GM18868 (cell line): ENCODE results near the gene DDTL.
"Not testable (repeated sequence)": the region's sequence is repeated elsewhere in the genome, so short reads cannot be mapped to it uniquely, and the experiment has no call there.

Experiments used
- ATAC-seq: cut with Tn5 transposase; IDR thresholded peaks from one replicate; pipeline ENCODE4 v1.9.1; 2021; ENCODE audit warnings: mild to moderate bottlenecking, moderate library complexity; ENCODE audit not compliant: unreplicated experiment

DDTL gene

DNA sequence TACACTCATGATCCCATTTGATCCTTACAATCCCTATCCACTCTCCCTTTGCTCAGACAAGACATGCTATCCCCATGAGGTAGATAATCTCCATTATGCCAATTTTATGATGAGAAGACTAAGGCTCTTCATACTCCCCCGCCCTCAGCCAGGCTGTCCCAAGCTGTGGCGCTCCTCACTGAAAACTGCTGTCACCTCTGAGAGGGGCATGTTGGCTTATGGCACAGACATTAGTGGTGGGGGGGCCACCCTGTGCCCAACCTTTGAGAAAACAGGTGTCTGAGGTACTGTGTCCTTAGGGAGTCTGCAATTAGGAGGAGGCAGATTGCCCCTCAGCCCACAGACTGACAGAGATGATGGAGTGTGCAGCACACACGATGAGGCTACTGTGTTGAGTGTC is 2.4 kb downstream of the DDTL start:
- ATAC-seq, result no peak

DNA sequence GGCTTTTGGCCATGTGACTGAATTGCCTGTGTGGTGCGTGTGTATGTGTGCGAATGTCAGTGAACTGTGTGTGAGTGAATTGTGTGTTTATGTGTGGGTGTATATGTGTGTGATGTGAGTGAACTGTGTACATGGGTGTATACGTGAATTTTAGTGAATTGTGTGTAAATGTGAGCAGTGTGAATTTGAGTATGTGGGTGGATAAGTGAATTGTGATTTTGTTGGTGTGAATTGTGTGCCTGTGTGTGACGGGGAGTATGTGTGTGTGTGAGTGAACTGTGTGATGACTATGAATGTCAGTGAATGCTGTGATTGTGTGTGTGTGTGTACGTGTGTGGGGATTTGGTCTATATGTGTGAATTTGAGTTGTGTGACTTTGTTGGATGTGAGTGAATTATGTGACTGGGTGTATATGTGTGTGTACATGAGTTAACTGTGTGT is 3.5 kb downstream of the DDTL start:
- ATAC-seq, result no peak

DNA sequence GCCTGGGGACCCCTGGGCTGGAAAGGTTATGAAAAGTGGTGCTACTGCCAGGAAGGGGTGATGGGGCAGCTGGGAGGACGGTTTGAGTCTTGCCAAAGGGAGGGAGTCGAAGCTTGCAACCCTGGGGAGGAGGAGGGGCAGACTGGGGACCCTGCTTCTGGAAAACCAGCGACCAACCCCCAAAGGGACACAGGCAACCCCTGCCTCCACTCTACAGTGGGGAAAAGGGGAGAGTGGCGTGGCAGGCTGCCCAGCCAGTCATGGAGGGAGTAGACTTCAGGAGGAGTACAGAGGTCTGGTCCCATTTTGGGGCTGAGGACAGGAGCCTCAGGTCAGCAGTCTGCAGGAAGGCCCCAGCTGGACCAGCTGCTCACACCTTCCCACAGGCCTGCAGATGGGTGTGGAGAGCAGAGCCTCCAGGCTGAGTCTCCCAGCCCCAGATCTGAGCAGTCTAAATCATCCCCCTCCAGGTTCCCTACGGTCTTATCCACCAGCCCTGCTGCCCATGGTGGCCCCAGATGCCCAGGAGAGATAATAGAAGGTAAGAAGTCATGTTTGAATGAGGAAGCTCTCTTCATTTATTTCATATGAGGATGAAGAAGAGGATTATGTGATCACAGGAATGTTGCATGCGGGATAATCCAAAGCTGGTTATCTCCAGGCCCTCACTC is 4.3 kb downstream of the DDTL start:
- ATAC-seq, result no peak

DNA sequence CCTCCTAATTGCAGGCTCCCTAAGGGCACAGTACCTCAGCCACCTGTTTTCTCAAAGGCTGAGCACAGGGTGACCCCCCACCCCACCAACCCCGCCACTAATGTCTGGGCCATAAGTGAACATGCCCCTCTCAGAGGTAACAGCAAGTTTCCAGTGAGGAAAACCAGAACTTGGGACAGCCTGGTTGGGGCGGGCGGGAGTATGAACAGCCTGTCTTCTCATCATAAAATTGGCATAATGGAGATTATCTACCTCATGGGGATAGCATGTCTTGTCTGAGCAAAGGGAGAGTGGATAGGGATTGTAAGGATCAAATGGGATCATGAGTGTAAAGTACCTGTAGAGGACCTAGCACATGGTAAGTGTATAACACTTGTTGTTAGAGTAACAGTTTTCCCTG is 5.2 kb downstream of the DDTL start:
- not testable (repeated sequence) for ATAC-seq

DNA sequence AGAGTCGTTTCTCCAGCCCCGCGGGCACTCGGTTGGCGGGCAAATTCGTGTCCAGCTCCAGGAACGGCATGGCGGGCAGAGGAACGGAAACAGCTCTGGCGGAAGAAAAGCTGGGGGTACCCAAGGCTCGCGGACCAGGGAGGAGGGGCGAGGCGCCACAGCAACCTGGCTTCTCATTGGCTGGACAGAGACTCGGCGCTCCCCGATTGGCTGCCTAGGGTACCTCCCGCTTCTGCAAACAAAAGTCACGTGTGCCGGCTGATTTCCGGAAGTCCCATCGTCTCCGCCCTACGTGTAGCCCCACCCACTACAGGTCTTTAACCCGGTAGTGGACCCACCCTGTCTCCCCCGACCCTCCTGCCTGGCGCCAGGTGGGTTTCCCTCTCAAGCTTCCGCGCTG is 7.7 kb downstream of the DDTL start, which contains the start of gene DDT:
TSS of gene DDT (minus strand) at position 97 of the 400 bp plus-strand sequence. CDS start at position 70, 27 bp downstream.
- peak; percentile 90 for ATAC-seq

DNA sequence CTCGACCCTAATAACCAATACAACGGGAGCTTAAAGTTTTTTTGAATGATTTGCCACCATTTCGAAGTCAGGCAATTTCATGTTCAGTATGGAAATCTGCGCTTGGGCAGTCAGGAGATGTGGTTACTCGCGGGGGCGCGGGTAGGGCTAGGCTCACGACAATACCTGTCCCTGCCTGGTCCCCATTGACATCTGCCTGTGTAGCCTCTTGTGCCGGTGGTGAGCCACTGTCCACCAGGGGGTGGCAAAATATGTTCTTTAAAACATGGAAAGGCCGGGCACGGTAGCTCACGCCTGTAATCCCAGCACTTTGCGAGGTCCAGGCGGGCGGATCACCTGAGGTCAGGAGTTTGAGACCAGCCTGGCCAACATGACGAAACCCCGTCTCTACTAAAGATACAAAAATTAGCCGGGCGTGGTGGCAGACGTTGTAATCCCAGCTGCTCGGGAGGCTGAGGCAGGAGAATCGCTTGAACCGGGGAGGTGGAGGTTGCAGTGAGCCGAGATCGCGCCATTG is 8.2 kb downstream of the DDTL start:
- peak; percentile 25 for ATAC-seq

DNA sequence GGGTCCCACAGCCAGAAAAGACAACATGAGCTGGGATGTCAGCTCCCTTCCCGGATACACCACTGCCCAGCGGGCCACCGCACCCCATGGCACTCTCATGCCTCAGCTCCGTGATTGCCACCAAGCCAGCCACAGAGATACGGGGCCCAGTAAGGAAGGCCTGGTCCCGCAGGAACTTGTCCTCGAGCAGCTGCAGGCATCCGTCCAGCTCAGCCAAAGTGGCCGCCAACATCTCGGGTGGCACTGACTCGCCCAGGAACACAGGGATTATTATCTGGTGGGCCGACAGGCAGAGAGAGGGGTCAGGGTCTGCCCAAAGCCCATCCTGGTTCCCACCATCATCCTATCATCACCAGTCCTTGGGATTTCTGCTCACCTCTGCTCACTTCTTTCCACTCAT is 10.6 kb downstream of the DDTL start:
- not testable (repeated sequence) for ATAC-seq

DNA sequence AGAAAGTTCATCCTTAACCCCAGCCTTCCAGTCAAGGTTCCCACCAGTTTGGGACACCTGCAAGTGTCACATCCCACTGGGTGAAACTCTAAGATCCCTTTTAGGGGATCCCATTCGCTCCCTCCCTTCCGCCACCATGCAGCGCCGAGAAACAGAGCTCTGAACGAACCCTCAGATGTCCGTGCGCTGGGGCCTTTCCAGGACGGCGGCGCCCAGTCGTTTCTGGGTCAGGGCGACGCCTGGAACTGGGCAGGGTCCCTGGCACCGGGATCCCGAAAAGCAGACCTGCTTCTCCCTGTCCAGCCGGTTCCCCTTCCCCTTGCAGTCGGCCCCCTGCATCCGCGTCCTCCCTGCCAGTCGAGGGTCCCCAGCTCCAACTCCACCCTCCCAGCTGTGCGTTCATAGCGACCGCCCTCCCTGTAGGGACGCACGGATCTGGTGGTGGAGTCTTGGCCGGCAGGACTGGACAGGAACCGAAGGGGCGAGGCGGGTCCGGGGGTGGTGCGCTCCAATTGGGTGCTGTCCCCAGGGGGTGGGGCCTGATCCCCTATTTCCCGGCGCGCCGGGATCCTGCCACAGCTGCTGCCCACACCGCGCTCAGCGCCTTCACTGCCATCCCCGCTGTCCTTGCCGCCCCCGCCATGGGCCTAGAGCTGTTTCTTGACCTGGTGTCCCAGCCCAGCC is 13.0 kb downstream of the DDTL start, which contains the start of gene GSTT2:
TSS of gene GSTT2 (plus strand) at position 578 of the 684 bp plus-strand sequence.
- not testable (repeated sequence) for ATAC-seq

DNA sequence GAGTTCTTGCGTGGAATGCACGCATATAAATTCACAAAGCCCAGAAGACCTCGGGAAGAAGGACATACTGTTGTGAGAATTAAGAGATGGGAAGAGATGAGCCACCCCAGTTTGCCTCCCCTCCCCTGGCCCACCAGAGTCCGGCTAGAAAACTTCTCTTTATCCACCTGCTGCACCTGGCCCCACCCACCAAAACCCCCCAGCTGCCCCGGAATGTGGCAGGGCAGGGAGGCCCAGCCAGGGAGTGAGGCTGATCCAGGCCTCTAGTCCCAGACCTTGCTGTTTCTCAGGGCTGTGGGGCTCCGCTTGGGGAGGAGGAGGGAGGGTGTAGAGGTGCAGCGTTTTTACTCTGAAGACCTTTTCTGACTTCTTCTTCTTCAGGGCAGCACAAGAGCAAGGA is 13.9 kb downstream of the DDTL start:
- not testable (repeated sequence) for ATAC-seq

DNA sequence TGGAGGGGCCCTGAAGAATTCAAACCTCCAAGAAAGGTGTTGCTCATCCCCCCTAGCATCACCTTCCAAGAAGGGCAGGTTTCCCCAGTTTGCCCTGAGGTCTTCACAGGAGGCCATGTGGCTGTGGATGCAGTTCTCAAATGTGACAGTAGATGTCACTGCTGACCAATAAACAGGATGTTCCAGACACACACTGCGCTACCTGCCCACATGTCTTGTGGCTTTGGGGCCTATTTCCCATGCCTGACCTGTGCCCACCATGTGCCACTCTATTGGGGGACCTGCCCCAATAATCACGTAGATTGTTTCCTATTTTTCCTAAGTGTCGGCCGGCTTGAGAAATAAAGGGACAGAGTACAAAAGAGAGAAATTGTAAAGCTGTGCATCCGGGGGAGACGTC is 17.7 kb downstream of the DDTL start:
- ATAC-seq, result no peak

DNA sequence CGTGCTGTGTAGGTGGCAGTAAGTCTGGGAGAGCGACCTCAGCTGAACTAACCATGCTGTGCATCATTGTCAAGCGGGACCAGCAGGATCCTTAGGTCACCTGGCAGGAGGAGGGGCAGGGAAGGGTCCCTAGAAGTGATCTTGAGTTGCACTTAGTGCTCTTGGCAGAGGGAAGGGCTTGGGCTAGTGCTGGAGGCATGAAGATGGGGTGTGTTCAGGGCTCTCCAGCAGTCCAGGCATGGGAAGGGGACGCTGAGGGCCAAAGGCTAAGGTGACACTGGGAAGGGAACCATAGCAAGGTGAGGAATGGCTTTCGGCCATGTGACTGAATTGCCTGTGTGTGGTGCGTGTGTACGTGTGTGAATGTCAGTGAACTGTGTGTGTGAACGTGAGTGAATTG is 19.4 kb downstream of the DDTL start:
- not testable (repeated sequence) for ATAC-seq

DNA sequence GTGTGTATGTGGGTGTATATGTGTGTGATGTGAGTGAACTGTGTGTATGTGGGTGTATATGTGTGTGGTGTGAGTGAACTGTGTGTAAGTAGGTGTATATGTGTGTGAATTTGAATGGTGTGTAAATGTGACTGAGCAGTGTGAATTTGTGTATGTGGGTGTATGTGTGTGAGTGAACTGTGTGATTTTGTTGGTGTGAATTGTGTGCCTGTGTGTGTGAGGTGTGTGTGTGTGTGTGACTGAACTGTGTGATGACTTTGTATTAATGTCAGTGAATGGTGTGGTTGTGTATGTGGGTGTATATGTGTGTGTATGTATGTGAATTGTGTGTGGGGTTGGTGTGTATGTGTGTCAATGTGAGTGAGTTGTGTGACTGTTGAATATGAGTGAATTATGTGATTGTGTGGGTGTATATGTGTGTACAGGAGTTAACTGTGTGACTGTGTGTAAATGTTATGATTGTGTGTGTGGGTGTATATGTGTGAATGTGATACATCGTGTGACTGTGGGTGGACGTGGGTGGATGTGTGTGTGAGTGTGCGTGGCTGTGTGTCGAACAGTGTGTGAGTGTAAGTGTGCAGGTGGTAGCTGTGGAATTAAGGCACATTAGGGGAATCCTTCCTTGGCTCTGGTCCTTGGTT is 20.0 kb downstream of the DDTL start:
- ATAC-seq, result not testable (repeated sequence)

DNA sequence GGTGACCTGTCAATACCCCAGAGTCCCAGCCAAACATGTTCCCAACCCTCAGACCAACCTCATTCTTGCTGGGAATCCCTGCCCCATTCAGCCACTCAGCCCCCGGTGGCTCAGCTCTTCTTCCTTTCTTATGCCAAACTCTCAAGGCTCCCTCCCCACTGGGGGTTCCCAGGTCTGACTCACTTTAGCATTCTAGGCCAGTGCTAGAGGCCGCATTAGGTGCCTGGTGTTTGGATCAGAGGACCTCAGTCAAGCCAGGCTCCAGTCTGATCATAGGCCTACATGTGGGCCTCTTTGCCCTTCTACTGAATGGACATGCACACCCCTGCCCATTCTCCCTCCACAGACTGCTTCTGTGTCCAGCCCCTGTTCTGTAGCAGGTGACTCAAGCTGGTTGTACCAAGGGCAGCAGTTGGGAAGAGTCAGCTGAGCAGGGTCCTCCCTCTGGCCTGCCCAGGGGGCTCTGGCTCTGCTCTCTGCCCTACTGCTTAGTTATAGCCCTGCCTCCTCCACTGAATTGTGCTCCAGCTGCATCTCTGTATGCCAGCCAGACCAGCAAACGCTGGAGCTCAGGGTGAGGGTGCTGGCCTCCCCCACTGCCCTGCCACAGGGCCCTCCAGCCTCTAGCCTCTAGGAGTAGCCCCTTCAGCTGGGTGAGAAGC is 23.0 kb downstream of the DDTL start:
- not testable (repeated sequence) for ATAC-seq

DNA sequence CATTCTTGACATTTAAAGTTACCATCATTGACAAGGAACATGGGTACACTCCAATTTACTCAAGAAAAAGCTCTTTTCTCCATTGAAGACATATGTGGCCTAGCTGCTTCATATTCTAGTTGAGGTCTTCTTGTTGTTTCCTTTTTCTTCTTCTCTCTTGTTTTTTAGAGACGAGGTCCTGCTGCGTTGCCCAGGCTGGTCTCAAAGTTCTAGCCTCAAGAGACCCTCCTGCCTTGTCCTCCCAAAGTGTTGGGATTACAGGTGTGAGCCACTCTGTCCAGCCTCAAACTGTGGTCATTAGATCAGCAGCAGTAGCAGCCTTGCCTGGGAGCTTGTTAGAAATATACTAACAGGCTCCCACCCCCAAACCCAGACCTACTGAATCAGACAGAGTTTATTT is 26.4 kb downstream of the DDTL start:
- ATAC-seq, result not testable (repeated sequence)

DNA sequence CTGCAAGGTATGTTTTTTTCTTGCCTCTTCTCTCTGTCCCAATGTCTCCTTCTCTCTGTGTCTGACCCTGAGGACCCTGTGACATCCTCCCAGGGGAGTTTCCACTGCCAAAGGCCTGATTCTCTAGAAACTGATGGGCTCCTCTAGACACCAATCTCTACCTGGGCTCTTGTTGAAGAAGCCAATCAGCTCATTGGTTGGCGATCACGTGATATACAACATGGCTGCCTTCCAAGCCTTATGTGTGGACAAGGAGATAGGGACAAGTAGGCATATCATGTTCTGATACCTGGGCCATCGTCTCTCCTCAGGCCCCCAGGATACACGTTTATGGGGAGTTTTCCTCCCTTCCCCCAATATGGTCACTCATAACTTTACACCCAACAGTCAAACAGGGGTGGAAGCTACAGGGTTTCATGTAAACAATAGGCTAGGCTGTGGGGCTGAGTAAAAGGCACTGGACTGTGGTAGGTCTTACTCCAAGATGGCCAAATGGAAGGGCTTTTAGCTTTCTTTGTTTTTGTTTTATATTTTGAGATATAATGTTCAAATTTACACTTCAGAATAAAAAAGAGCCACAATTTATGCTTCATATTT is 27.0 kb downstream of the DDTL start:
- ATAC-seq, result not testable (repeated sequence)

DNA sequence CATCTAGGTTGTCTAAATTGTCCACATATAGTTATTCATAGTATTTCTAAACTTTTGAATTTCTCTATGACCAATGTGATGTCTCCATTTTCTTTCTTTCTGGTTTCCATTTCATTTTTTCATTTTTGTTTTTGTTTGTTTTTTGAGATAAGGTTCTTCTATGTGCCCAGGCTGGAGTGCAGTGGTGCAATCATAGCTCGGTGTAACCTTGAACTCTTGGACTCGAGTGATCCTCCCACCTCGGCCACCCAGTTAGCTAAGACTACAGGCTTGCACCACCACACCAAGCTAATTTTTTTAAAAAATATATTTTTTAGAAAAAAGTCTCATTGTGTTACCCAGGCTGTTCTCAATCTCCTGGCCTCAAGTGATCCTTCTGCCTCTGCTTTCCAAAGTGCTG is 30.4 kb downstream of the DDTL start:
- no peak for ATAC-seq

DNA sequence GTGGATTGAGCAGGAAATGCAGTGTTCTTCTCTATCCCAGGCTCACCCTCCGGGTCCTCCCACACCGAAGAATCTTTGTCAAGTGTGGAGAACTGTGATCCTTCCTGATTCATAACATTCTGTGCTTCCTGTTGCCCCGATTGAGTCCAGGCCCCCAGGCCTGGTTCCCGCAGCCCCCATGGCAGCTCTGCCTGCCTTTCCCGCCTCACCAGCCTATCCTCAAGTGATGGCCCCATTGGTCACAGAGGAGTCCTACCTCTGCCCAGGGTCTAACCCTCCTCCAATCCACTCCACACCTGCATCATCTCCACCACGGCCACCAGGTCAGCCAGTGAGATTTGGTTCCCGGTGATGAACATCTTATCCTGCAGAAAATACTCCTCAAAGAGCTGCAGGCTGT is 33.1 kb downstream of the DDTL start:
- ATAC-seq, result not testable (repeated sequence)

DNA sequence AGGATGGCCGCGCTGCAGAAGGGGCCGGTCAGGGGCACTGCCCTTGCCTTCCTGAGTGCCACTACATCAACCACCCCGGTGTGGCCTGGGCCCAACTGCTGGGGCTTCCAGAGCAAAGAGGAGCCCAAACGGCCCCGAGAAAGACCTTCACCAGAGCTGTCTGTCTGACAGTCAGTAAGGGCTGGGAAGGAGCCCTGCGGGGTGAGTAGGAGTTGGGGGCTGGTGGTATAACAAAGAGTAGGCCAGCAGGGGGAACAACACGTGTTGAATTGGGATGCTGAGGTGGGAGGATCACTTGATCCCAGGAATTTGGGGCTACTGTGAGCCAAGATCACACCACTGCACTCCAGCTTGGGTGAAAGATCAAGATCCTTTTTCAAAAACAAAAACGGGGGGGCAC is 34.6 kb downstream of the DDTL start:
- no peak for ATAC-seq

DNA sequence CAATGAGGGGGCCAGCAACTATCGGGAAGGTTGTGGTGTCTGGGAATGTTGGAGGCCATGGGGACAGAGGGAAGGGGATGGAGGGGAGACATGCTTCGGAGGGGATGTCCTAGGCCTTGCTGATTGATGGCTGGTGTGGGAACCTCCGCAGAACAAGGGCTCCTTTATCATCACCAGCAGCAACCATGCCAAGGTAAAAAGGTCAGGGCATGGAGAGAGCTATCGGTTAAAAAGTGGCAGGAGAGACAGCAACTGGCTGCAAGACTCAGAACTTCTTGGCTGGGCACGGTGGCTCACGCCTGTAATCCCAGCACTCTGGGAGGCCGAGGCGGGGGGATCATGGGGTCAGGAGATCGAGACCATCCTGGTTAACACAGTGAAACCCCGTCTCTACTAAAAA is 35.6 kb downstream of the DDTL start:
- no peak for ATAC-seq

DNA sequence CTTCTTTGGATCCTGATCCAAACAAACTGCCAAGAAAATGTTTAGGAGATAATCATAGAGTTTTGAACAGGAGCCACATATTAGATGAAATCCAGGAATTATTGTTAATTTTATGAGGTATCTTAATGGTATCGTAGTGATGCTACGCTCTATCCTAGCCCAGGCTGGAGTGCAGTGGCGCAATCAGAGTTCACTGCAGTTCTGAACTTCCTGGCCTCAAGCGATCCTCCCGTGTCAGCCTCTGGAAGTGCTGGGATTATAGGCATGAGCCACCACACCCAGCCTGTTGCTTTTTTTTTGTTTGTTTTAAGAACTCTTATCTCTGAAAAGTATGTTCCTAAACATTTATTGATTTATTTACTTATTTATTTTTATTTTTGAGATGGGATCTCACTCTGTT is 36.2 kb downstream of the DDTL start:
- ATAC-seq, result no peak

DNA sequence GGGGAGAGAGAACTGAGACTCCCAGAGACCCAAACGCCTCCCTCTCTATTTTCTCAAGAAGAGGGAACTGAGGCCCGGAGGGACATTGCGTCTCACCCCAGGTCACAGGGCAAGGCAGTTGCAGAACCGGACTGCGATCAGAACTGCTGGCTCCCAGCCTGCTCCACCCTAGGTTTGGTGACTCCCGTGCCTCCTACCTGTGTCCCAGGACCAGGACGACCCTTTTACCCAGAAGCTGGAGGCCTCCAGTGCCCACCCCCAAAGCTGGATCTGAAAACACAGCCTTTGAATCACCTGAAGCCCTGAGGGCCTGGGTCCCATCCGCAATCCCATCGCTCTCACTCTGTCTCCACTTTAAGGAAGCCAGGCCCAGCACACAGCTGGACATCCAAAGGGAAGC is 37.2 kb downstream of the DDTL start:
- no peak for ATAC-seq
